Measurements from ENCODE around the gene CPNE5.

DNA sequence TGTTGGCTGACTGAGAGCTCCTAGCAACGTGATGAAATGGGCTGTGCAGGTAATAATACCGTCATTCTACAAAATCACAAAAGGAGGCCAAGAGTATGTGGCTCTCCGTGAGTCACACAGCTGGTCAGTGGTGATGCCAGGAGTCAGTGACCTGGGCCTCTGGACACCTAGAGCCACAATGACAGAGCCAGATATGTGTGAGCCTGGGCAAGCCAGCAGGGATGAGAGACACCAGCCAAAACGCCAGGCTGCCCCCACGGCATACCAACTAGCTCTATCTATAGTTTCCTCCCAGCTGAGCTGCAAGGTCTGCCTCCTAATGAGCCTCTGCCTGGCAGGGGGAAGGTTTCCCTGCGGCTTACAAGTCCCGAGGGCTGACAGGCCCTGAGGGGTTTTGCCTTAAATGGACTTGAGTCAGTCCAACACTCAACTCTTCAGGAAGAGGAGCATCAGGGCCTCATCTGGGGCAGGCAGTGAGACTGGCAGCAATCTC, 70.0 kb downstream of the CPNE5 start:
- TF ChIP-seq POLR2AphosphoS5 (IDR thresholded peaks at IDR 0.05; ENCODE audit: low read depth, low read length) (no peak), POLR2A (IDR thresholded peaks at IDR 0.05; ENCODE audit: low read depth, low read length) (no peak)
